ENCODE results near the gene MVB12B. TPM values are rescaled to one million over a fixed set of nuclear protein-coding genes. Genes with fewer than 3 reads are reported as not detected.

The MVB12B gene
- total RNA-seq, 1 donor from 2014 or later, result 0.26 TPM

GRCh38 chr9:126464694-126465441 is 138.2 kb downstream of the MVB12B start:
- TF ChIP-seq CTCF (IDR thresholded peaks at IDR 0.05; ENCODE audit: insufficient read depth, low read length, severe bottlenecking), result no peak
- FAIRE-seq (no peak), DNase-seq (ENCODE audit: low read depth) (no peak)
- Histone ChIP-seq H3K27me3 (ENCODE audit: control insufficient read depth, insufficient read depth, low read length) (no peaks in the 10 kb centered on the region), H3K4me3 (ENCODE audit: low read depth, low read length) (no peak overlapping the region), H3K36me3 (ENCODE audit: control insufficient read depth, insufficient read depth, low read length) (no peaks in the 10 kb centered on the region)

- Histone ChIP-seq H3K36me3 (ENCODE audit: control insufficient read depth, insufficient read depth, low read length) (no peaks in the 10 kb centered on the region), H3K27me3 (ENCODE audit: control insufficient read depth, insufficient read depth, low read length) (no peaks in the 10 kb centered on the region), H3K4me3 (ENCODE audit: low read depth, low read length) (no peak overlapping the region)
- TF ChIP-seq CTCF (IDR thresholded peaks at IDR 0.05; ENCODE audit: insufficient read depth, low read length, severe bottlenecking), result no peak
- FAIRE-seq (no peak), DNase-seq (ENCODE audit: low read depth) (no peak)
Measured at GRCh38 chr9:126465977-126466376, 139.3 kb downstream of the MVB12B start.

GRCh38 chr9:126468141-126468825 is 141.7 kb downstream of the MVB12B start:
- no peaks in the 10 kb centered on the region for H3K36me3 ChIP-seq (ENCODE audit: control insufficient read depth, insufficient read depth, low read length)
- TF ChIP-seq CTCF (IDR thresholded peaks at IDR 0.05; ENCODE audit: insufficient read depth, low read length, severe bottlenecking), result no peak
- no peaks in the 10 kb centered on the region for H3K27me3 ChIP-seq (ENCODE audit: control insufficient read depth, insufficient read depth, low read length)
- DNase-seq (ENCODE audit: low read depth) (no peak), FAIRE-seq (no peak)
- H3K4me3 ChIP-seq (ENCODE audit: low read depth, low read length), result no peak overlapping the region

GRCh38 chr9:126470241-126470993 is 143.8 kb downstream of the MVB12B start:
- Histone ChIP-seq H3K4me3 (ENCODE audit: low read depth, low read length) (no peak overlapping the region), H3K27me3 (ENCODE audit: control insufficient read depth, insufficient read depth, low read length) (no peaks in the 10 kb centered on the region), H3K36me3 (ENCODE audit: control insufficient read depth, insufficient read depth, low read length) (no peaks in the 10 kb centered on the region)
- DNase-seq (ENCODE audit: low read depth), result no peak
- no peak for TF ChIP-seq CTCF (IDR thresholded peaks at IDR 0.05; ENCODE audit: insufficient read depth, low read length, severe bottlenecking)
- no peak for FAIRE-seq

DNA sequence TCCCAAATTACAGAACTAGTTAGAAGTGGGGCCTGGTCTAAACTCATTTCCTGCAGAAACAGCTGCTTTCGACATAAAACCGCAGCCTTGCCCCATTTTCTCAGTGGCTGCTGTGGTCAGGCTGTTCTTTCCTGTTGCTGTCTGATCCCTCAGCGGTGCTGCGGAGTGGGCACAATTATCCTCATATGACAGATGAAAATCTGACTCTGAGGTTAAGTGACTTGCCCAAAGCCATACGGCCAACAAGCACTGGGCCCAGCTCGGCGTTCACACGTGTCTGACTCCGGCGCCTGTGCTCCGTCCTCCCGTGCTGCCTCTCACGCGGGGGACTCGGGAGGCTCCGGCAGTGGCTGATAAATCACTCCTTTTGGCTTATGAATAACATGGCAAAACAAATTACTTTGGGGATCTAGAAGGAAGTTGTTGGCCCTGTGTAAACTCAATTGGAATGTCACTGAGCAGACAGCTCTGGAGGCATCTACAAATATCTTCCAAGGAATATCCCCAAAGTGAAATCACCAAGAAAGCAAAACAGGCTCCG is 144.5 kb downstream of the MVB12B start:
- DNase-seq (ENCODE audit: low read depth) (no peak), FAIRE-seq (no peak)
- TF ChIP-seq CTCF (IDR thresholded peaks at IDR 0.05; ENCODE audit: insufficient read depth, low read length, severe bottlenecking), result no peak

More for the DNA sequence above, 144.5 kb downstream of the MVB12B start:
- Histone ChIP-seq H3K27me3 (ENCODE audit: control insufficient read depth, insufficient read depth, low read length) (no peaks in the 10 kb centered on the region), H3K4me3 (ENCODE audit: low read depth, low read length) (no peak overlapping the region), H3K36me3 (ENCODE audit: control insufficient read depth, insufficient read depth, low read length) (no peaks in the 10 kb centered on the region)

Data from bronchial epithelial cell (primary cell).